ENCODE measurements around the gene STXBP1. TPM values are rescaled to one million over a fixed set of nuclear protein-coding genes. Genes with fewer than 3 reads are reported as not detected.

The STXBP1 gene
- total and polyA plus RNA-seq, 9 of the 15 experiments (the other 6 are each of a cell fraction or from before 2014, with no cell fraction given): 4.6 to 35.1 (median 9.7) TPM

DNA sequence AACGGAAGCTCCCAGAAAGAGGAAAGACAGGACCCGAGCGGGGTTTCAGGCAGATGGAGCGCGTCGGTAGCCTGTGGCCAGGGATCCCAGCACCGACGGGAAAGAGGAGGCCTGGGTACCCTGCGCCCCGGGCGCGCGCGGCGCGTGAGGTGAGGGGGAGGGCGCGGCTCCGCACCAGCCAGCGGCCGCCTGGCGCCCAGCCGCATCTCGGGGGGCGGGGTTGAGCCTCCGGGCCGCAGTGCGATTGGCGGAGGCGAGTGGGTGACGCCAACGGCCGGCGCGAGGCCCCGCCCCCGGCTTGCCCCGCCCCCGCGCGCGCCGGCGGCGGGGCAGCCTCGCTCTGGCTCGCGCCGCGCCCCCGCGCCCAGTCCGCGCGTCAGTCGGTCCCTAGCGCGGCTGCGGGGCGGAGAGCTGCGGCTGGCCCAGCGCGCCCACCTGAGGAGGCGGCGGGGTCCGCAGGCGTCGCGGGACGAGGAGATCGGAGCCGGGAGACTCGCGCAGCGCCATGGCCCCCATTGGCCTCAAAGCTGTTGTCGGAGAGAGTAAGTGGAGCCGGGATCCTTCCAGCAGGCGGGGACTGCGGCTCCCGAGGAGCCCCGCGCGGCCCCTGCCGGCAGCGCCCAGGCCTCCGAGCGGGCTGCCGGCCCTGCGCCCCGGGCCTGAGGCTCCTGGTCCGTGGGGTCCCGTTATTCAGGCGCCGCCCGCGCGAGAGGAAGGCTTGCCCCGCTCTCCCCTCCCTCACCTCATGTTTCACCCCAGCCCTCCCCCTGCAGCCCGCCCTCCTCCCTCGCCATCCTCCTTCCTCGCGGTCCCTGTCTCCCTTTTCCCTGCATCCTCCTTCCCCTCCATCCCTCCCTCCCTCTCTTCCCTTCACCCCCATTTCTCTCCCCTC is at the start of gene STXBP1 (continued):
- TF ChIP-seq ZNF407 (IDR thresholded peaks at IDR 0.05; ENCODE audit: low read depth): no peak
- TF ChIP-seq POLR2H (tag; IDR thresholded peaks at IDR 0.05; ENCODE audit: low read depth): peak; percentile 60; the same call in 1 of the 2 replicates
- peak; percentile 53; the same call in 1 of the 2 replicates for TF ChIP-seq ZNF512 (tag; IDR thresholded peaks at IDR 0.05)
- TF ChIP-seq CHD1 (IDR thresholded peaks at IDR 0.05; ENCODE audit: low read length): peak; percentile 58
- TF ChIP-seq ZC3H8 (IDR thresholded peaks at IDR 0.05): no peak
- peak; percentile 81; the same call in 1 of the 2 replicates for TF ChIP-seq ZBTB7A (IDR thresholded peaks at IDR 0.05; ENCODE audit: borderline replicate concordance, control insufficient read depth, low read depth, low read length)
- TF ChIP-seq ZNF75A (CRISPR knock-in tag; IDR thresholded peaks at IDR 0.05): no peak
- peak; percentile 49 to 64; a peak in 2 of 4 replicates for TF ChIP-seq NRF1 (conservative IDR thresholded peaks at IDR 0.05 in 1 of 2, IDR thresholded peaks at IDR 0.05 in 1 of 2)
- no peak for TF ChIP-seq DEAF1 (CRISPR knock-in tag; IDR thresholded peaks at IDR 0.05)
- no peak for TF ChIP-seq HDAC2 (IDR thresholded peaks at IDR 0.05)
- no peak for TF ChIP-seq MYNN (IDR thresholded peaks at IDR 0.05)
- no peak for TF ChIP-seq MYNN (CRISPR knock-in tag; IDR thresholded peaks at IDR 0.05)
- TF ChIP-seq CTCF (IDR thresholded peaks at IDR 0.05 in 2 of 3, conservative IDR thresholded peaks at IDR 0.05 in 1 of 3; ENCODE audit: insufficient read depth in 2 of 3, low read depth in 1 of 3, low read length in 3 of 3): peak; percentile 16 to 48 (median 26); a peak in 4 of 6 replicates
- no peak for TF ChIP-seq TSC22D4 (tag; IDR thresholded peaks at IDR 0.05)

Data from K562 (cell line).